Activated CD8-positive, alpha-beta memory T cell treated with anti-CD3 and anti-CD28 coated beads, Interleukin-2, amount 50 U/mL, for 1 hour (primary cell): Measurements from ENCODE around the gene MRPS6.

Experiments
- DNase-seq: peaks from one replicate; pipeline ENCODE4 v3.0.0-alpha.2; 2020; ENCODE audit errors: extremely low read depth

The MRPS6 gene

DNA sequence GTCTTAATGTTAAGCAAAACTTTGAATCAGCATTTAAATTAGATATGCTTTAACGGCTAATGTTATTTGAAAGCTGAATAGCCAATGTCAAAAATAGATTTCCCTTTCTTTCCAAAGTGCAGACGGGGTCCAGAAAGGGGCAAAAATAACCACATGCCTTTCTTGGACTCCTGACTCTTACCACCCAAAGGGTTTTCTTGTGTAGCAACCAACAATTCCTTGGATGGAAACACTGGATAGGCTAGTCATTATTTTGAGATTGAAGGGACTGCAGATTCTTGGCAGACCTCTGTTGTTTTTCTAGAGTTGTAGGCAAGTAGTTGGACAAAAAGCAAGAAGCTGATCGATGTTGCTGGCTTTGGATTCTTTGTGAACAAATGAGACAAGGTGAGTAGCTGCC lies 107.0 kb downstream of the MRPS6 start:
- no peak for DNase-seq

DNA sequence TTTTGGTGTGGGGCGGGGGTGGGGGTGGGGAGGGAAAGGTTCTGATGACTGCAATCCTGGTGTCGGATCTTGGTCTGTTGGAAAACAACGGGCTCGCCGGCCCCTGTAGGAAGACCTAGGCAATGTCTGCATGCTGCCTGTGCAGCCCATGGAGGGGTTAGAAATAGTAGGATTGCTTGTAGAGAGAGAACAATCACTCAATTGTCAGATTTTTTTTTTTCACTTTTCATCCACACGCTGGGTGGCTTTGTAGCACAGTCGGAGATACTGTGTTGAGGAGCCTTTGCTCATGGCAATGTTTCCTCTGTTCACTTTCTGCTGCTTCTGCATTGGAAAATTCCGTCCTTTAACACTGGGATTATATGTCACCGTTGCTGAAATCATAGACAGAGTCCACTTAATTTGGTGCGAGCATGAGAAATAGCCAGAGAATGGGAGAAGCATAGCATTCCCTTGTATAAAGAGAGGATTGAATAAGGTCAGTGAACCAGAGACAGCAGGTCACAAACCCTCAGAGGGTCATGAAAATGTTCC lies 107.5 kb downstream of the MRPS6 start:
- no peak for DNase-seq

DNA sequence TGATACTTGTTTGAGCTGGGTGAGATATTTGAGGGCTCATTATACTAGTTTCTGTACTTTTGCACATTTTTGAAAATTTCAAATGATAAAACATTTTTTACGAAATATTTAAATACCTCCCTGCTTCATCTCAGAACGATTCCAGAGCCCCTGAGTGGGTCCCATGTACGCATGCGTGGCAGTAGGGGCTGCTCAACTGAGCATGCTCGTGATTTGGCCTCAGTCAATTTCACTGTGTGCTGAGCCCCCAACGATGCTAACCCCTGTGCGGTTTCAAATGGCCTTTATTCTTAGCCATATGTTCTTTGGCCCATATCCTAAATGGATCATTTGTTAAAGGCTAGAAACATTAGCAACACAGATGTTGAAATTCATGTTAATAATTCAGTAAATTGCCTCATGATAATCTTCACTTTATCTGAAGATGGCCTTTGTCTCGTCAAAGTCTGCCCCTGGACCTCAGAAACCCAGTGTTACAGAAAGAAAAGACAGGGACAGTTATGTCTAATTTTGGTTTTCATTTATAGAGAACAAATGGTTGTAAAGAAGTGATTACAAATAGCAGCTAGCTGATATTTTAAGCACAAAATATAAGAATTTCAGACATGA lies 108.2 kb downstream of the MRPS6 start:
- DNase-seq = no peak

DNA sequence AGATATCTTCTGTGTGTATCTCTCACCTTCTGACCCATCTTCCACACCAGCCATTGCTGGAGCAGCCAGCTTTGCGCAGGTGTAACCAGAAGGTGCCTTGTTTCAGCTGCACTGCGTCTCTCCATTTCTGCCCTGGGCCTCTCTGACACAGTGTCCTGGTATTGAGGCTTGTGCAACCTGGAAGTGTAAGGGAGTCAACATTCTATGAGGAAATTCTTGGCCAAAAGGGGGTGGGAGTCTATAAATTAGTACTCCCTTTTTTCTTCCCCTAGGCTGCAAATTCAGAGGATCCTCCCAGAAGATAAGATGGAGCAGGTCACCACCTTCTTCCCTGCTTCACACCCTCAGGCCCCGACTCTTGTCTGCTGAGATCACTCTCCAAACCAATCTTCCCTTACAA lies 109.1 kb downstream of the MRPS6 start:
- DNase-seq = no peak

- no peak for DNase-seq
Observed at GRCh38 chr21:34183331-34183928, 110.1 kb downstream of the MRPS6 start.

GRCh38 chr21:34184232-34184631 lies 110.9 kb downstream of the MRPS6 start:
- DNase-seq = no peak

GRCh38 chr21:34185026-34185750 lies 111.8 kb downstream of the MRPS6 start:
- no peak for DNase-seq

- DNase-seq = no peak
Observed at GRCh38 chr21:34186109-34186719, 112.8 kb downstream of the MRPS6 start.

- DNase-seq = no peak
Observed at GRCh38 chr21:34187935-34188334, 114.6 kb downstream of the MRPS6 start.

- no peak for DNase-seq
Observed at GRCh38 chr21:34189506-34189905, 116.1 kb downstream of the MRPS6 start.

DNA sequence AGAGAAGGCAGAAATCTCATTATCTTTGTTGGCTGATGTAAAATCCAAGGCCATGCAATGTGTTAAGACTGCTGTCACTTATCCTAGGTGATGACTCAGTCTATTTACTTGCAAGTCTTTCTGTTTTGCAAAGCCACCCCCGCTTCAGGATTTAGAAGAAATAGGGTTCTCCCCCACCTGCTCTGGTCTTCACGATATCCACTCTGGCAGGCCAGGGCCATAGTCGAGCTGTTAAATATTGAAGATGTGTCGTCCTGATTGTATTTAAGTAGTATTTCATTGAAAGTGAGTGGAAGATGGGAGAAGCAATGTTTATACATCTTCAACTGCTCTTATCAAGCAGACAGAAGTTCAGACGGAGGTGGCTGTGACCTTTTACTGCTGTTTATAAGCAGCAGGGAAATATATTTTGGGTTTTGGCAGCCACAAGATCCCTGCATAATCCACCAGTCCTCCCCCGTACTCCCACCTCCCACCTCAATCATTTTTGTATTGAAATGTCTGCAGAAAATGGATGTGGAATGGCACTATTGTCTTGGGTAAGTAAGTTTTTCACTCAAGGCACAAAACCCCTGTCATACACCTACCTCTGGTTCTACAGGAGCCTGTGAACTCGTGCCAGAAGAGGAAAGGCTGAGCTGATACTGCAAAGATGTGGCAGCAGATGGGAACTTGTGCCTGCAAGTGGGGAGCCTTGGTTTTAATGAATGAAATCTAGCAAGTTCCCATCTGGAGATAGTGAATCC lies 117.4 kb downstream of the MRPS6 start:
- DNase-seq = no peak

- DNase-seq = no peak
Observed at GRCh38 chr21:34191876-34192275, 118.5 kb downstream of the MRPS6 start.
